ENCODE data around the gene KLF5.
A peak's percentile ranks its signal among the peaks of the same experiment; 100 is the strongest.
"Not testable (repeated sequence)": the region's sequence is repeated elsewhere in the genome, so short reads cannot be mapped to it uniquely, and the experiment has no call there.

Gene KLF5

GRCh38 chr13:73040968-73041596 is 17.7 kb upstream of the KLF5 start:
- TF ChIP-seq POLR2AphosphoS5 (IDR thresholded peaks at IDR 0.05; ENCODE audit: low read depth, low read length) (no peak), POLR2A (IDR thresholded peaks at IDR 0.05; ENCODE audit: low read depth, low read length) (no peak), TAF1 (IDR thresholded peaks at IDR 0.05; ENCODE audit: borderline replicate concordance, low read depth, low read length) (no peak)
- FAIRE-seq = no peak
- no peak for DNase-seq (ENCODE audit: insufficient read length)

DNA sequence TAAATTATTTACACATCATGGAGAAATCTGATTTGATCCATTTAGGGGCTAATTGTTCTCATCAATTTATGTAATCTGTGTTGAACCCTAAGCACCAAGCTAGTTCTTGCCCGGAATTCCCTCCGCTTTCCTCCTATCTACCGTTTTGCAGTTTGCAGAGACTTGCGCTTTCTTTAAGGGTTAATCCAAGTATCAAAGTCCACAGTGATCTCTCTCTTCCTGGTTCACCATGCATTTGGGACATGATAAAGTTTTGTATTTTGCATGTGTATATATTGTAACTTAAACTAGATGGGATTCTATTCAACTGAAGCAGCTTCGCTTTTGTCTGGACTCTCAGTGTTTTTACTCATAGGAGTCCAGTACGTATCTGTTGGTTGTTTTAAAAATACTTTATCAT is 13.8 kb upstream of the KLF5 start:
- no peak for TF ChIP-seq POLR2A (IDR thresholded peaks at IDR 0.05; ENCODE audit: low read depth, low read length)
- no peak for TF ChIP-seq TAF1 (IDR thresholded peaks at IDR 0.05; ENCODE audit: borderline replicate concordance, low read depth, low read length)
- TF ChIP-seq POLR2AphosphoS5 (IDR thresholded peaks at IDR 0.05; ENCODE audit: low read depth, low read length) = no peak
- no peak for DNase-seq (ENCODE audit: insufficient read length)

GRCh38 chr13:73048615-73049014 is 10.2 kb upstream of the KLF5 start:
- not testable (repeated sequence) for FAIRE-seq; DNase-seq (ENCODE audit: insufficient read length)

More for the DNA sequence above, 13.8 kb upstream of the KLF5 start:
- no peak for FAIRE-seq

DNA sequence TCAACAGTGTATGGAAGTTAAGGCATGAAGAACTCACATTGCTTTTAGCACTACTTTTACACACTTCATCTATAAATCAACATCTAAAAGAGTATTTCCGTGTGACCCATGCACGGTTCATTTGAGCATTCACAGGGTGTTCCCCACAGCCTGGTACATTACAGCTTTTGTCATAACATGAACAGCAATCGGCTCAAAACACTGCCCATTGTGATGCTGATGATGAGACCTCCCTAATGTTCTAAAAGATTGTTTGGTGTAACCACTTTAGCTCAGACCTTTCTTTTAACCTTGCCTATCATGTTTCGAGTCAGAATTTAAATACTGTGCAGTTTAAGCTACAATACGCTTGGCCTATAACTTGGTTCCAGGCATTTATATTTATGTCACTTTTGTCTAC is 4.1 kb upstream of the KLF5 start:
- TF ChIP-seq TAF1 (IDR thresholded peaks at IDR 0.05; ENCODE audit: borderline replicate concordance, low read depth, low read length) (no peak), POLR2A (IDR thresholded peaks at IDR 0.05; ENCODE audit: low read depth, low read length) (no peak), POLR2AphosphoS5 (IDR thresholded peaks at IDR 0.05; ENCODE audit: low read depth, low read length) (no peak)
- no peak for DNase-seq (ENCODE audit: insufficient read length)
- no peak for FAIRE-seq

DNA sequence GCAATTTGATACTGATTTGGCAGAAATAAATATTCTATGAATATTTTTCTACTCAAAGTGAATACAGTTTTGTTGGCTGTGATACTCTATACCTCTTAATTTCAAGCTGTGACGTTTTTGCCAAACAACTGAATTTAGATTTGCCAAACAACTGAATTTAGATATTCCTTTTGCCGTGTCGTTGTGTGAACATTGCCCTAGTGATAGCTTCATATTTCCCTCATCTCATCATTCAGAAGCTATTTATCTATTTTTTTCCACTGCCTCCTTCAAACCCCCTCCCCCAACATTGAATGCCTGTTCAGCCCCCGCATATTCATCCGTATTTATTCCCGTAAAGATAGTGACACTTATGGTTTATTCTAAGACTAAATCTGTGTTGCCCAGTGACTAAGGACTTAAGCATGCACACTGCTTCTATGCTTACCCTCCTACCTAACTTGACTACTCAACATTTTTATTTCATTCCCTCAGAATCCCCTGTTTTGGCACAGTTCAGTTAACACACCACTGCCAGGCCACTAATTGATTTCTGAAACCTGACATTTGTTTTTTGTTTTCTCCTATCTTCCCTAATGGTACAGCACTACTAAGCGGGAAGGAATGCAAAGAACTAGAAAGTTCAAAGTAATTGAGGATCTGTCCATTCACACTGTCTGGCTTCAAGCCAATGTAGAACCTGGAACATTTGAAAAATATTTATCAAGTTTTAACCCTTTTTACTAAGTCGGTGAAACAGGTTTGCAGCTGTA is 2.8 kb upstream of the KLF5 start:
- DNase-seq (ENCODE audit: insufficient read length) (no peak), FAIRE-seq (no peak)
- no peak for TF ChIP-seq POLR2A (IDR thresholded peaks at IDR 0.05; ENCODE audit: low read depth, low read length)
- TF ChIP-seq TAF1 (IDR thresholded peaks at IDR 0.05; ENCODE audit: borderline replicate concordance, low read depth, low read length) = no peak
- TF ChIP-seq POLR2AphosphoS5 (IDR thresholded peaks at IDR 0.05; ENCODE audit: low read depth, low read length) = no peak

DNA sequence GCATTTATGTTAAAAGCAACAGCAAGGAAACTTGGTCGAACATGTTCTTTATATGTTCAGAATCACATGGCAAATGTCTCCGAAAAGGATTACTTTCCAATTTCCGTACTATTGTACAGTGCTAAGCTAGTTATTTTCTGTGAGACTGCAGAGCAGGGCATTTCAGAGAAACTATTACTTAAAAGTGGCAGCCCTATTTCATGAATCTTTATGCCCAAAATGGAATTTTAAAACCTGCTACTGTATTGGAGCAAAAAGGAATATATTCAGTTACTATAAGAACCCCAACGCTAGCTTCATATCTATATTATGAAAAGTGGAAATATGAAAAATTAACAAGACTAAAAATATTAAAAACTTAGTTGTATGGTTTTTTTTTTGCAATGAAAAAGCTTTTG is 2.2 kb upstream of the KLF5 start:
- no peak for FAIRE-seq
- no peak for DNase-seq (ENCODE audit: insufficient read length)
- TF ChIP-seq TAF1 (IDR thresholded peaks at IDR 0.05; ENCODE audit: borderline replicate concordance, low read depth, low read length) (no peak), POLR2AphosphoS5 (IDR thresholded peaks at IDR 0.05; ENCODE audit: low read depth, low read length) (no peak), POLR2A (IDR thresholded peaks at IDR 0.05; ENCODE audit: low read depth, low read length) (no peak)

- FAIRE-seq (no peak), DNase-seq (ENCODE audit: insufficient read length) (no peak)
- TF ChIP-seq TAF1 (IDR thresholded peaks at IDR 0.05; ENCODE audit: borderline replicate concordance, low read depth, low read length) = no peak
- TF ChIP-seq POLR2A (IDR thresholded peaks at IDR 0.05; ENCODE audit: low read depth, low read length) = no peak
- no peak for TF ChIP-seq POLR2AphosphoS5 (IDR thresholded peaks at IDR 0.05; ENCODE audit: low read depth, low read length)
These were observed 1.3 kb upstream of the KLF5 start for GRCh38 chr13:73057284-73058063.

GRCh38 chr13:73058064-73058313 is 816 bp upstream of the KLF5 start:
- TF ChIP-seq POLR2A (IDR thresholded peaks at IDR 0.05; ENCODE audit: low read depth, low read length) (no peak), TAF1 (IDR thresholded peaks at IDR 0.05; ENCODE audit: borderline replicate concordance, low read depth, low read length) (no peak), POLR2AphosphoS5 (IDR thresholded peaks at IDR 0.05; ENCODE audit: low read depth, low read length) (no peak)
- FAIRE-seq = no peak
- DNase-seq (ENCODE audit: insufficient read length) = no peak

DNA sequence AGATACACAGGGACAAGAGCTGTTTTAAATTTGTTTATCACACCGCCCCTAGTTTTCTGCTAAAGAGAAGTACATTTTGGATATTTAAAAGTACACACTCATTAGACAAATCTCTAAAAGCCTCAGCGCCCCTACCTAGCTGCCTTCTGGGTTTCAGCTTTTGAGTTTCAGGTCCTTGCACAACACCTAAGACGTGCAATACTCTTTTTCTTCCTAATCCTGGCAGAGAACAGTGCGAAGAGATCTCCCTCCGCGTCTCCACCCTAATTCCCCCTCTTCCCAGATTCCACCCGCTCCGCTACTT is 421 bp upstream of the KLF5 start:
- DNase-seq (ENCODE audit: insufficient read length) (no peak), FAIRE-seq (no peak)
- TF ChIP-seq POLR2A (IDR thresholded peaks at IDR 0.05; ENCODE audit: low read depth, low read length) = no peak
- TF ChIP-seq TAF1 (IDR thresholded peaks at IDR 0.05; ENCODE audit: borderline replicate concordance, low read depth, low read length) = no peak
- no peak for TF ChIP-seq POLR2AphosphoS5 (IDR thresholded peaks at IDR 0.05; ENCODE audit: low read depth, low read length)

- DNase-seq (ENCODE audit: insufficient read length) = peak; percentile 39
- FAIRE-seq = no peak
- TF ChIP-seq POLR2A (IDR thresholded peaks at IDR 0.05; ENCODE audit: low read depth, low read length) (no peak), TAF1 (IDR thresholded peaks at IDR 0.05; ENCODE audit: borderline replicate concordance, low read depth, low read length) (no peak), POLR2AphosphoS5 (IDR thresholded peaks at IDR 0.05; ENCODE audit: low read depth, low read length) (no peak)
These were observed 850 bp downstream of the KLF5 start for GRCh38 chr13:73059460-73060250.

- TF ChIP-seq POLR2AphosphoS5 (IDR thresholded peaks at IDR 0.05; ENCODE audit: low read depth, low read length) (no peak), TAF1 (IDR thresholded peaks at IDR 0.05; ENCODE audit: borderline replicate concordance, low read depth, low read length) (no peak), POLR2A (IDR thresholded peaks at IDR 0.05; ENCODE audit: low read depth, low read length) (no peak)
- DNase-seq (ENCODE audit: insufficient read length) (no peak), FAIRE-seq (no peak)
These were observed 1.7 kb downstream of the KLF5 start for GRCh38 chr13:73060251-73061160.

Measured in GM12892 (cell line).